HG03565 (cell line): ENCODE measurements around the gene EARS2.
"Not testable (repeated sequence)": the region's sequence is repeated elsewhere in the genome, so short reads cannot be mapped to it uniquely, and the experiment has no call there.

ENCODE experiments used
- ATAC-seq: cut with Tn5 transposase; IDR thresholded peaks from one replicate; pipeline ENCODE4 v1.9.1; 2021; ENCODE audit warnings: mild to moderate bottlenecking, moderate library complexity; ENCODE audit not compliant: unreplicated experiment

The EARS2 gene

GRCh38 chr16:23570992-23571632 lies 14.0 kb upstream of the EARS2 start:
- ATAC-seq: no peak

- no peak for ATAC-seq
Observed at GRCh38 chr16:23567602-23568001, 10.5 kb upstream of the EARS2 start.

GRCh38 chr16:23566724-23567123 lies 9.6 kb upstream of the EARS2 start:
- ATAC-seq: no peak

DNA sequence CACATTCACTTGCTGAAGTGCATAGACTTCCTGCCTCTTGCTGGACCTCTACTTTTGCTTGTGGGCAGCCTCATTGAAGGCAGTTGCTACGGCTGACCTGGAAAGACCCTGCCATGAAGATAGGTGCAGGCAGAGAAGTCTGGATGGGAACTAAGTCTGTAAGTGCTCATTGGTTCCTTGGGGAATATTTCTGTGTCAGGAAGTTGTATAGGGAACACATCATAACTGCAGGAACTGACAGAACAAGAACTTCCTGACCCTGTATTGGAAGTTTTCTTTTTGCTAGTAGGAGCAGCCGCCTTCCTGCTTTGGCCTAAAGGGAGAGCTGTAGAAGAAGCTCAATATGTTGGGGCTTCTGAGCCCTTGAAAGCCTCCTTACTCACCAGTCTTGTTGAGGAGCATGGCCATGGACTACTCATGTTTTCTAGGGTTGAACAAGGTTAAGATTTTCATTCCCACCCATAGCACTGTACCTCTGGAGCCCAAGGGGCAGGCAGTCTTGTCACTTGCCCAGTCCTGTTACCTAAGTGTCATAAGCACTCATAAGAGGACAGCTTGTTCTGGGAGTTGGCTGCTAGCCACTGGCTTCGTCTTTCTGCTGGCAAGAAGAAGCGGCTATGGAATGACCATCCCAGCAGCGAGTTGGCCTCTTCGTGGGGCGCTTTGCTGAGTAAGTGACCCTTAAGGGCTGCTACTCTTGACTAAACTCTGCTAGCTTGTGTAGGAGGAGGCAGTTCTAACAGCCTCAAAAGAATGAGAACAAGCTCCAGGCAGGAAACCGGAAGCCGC lies 7.6 kb upstream of the EARS2 start:
- no peak for ATAC-seq

- no peak for ATAC-seq
Observed at GRCh38 chr16:23563186-23563585, 6.0 kb upstream of the EARS2 start.

DNA sequence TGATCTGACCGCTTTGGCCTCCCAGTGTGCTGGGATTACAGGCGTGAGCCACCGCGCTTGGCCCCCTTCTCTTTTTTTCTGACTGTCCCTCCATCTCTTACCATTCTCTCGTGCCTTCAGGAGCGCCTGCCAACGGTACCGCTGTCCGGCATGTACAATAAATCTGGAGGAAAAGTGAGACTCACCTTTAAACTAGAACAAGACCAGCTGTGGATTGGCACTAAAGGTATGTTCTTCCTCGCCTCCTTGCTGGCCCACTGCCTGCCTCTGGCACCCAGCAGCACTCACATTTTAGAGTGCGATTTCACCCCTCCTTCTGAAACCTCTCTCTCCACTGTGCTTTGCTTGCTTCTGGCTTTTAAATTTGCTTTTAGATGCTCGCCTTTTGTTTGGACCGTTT lies 5.4 kb upstream of the EARS2 start:
- ATAC-seq: no peak

- ATAC-seq: no peak
Observed at GRCh38 chr16:23561586-23561985, 4.4 kb upstream of the EARS2 start.

DNA sequence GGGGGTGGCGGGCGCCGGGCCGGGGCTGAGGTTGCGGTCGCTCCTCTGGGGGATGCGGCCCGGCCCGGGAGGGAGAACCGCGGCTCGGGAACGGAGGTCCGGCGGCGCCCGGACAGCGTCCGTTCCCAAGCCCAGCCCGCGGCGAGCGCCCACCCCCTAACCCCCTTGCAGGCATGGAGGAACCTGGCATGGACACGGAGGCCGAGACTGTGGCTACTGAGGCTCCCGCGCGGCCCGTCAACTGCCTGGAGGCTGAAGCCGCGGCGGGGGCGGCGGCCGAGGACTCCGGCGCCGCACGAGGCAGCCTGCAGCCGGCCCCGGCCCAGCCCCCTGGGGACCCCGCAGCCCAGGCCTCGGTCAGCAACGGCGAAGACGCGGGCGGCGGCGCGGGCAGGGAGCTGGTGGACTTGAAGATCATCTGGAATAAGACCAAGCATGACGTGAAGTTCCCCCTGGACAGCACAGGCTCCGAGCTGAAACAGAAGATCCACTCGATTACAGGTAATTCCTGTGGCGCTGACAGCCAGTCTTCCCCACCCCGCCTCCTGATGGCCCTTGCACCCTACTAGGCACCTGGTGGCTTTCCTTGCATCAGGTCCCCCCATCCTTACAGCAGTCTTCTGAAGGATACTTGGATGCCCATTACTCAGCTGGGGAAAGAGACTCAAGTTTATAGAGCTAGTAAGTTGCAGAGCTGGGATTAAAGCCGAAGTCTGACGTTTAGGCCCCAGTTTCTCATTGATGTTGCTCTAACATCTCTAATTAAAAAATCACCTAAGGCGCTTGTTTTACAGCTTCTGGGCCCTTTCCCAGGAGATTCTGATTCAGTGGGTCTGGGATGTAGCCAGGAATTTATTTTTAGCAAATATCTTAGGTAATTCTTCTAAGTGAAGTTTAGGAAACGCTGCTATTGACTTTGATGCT lies 891 bp upstream of the EARS2 start:
- ATAC-seq: peak; percentile 16

DNA sequence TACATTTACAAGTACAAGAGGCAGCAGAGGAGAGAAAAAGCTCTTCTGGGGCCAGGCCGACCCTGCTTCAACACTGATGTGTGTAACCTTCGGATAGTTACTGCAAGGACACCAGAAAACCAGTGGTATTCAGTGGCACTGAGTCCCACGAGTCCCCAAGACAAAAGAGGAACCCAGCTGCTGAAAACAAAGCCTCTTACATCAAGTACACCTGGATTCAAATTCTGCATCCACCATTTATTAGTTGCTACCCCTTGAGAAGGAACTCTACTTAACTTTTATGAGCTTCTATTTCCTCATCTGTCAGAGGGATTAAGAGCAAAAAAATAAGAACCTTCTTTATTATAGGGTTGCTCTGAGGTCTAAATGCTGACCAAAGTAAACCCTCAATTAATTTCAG lies 2.6 kb downstream of the EARS2 start:
- ATAC-seq: no peak

GRCh38 chr16:23552161-23552560 lies 5.0 kb downstream of the EARS2 start:
- ATAC-seq: no peak

GRCh38 chr16:23549938-23550337 lies 7.2 kb downstream of the EARS2 start:
- no peak for ATAC-seq

DNA sequence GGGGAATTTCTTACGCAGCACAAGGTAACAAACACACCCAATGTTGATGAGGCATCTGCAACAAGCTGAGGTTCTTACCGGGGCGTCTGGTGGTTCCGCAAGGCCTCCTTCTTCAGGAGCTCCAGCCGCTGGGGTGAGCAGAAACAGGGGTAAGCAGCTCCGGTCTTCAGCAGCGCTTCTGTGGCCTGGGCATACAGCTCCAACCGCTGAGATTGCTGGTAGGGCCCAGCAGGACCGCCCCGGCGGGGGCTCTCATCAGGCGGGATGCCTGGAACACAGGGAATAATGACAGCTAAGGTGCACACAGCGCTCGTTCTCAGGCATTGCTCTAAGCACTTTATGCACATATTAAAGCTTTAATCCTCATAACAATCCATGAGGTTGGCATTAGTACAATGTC lies 12.7 kb downstream of the EARS2 start:
- ATAC-seq: no peak

DNA sequence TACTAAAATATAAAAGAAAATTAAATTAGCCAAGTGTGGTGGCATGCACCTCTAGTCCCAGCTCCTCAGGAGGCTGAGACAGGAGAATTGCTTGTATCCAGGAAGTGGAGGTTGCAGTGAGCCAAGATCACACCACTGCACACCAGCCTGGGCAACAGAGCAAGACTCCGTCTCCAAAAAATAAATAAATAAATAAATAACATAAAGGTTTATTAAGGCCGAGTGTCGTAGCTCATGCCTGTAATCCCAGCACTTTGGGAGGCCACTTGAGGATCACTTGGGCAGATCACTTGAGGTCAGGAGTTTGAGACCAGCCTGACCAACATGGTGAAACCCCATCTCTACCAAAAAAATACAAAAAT lies 16.4 kb downstream of the EARS2 start:
- ATAC-seq: not testable (repeated sequence)

DNA sequence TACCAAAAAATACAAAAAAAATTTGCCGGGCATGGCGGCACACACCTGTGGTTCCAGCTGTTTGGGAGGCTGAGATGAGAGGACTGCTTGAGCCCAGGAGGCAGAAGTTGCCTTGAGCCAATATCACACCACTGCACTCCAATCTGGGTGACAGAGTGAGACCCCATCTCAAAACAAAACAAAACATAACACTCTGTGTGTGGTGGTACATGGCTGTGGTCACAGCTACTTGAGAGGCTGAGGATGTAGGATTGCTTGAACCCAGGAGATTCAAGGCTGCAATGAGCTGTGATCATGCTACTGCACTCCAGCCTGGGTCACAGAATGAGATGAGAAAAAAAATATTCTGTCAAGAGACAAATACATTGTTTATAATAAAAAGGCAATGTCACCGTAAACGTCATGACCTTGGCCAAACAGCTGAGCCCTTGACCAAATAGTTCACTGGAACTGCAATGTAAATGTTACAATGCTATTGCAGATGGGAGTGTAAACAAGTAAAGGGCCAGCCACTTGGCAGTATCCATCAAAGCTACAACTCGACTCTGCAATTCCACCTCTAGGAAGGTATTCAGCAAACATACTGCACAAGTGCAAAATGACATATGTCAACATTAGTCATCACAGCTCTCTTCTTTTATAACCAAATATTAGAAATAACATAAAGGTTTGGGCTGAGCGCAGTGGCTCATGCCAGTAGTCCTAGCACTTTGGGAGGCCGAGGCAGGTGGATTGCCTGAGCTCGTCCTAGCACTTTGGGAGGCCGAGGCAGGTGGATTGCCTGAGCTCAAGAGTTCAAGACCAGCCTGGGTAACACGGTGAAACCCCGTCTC lies 16.9 kb downstream of the EARS2 start:
- no peak for ATAC-seq

DNA sequence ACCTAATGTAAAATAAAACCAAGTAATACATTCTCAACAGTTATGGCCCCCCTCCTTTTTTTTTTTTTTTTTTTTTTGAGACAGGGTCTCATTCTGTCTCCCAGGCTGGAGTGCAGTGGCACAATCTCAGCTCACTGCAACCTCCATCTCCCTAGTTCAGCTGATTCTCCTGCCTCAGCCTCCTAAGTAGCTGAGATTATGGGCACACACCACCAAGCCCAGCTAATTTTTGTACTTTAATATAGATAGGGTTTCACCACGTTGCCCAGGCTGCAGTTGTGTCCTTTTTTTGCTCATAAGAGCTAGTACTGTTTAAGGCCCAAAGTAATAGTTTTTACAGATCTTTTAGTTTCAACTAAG lies 18.3 kb downstream of the EARS2 start:
- no peak for ATAC-seq

DNA sequence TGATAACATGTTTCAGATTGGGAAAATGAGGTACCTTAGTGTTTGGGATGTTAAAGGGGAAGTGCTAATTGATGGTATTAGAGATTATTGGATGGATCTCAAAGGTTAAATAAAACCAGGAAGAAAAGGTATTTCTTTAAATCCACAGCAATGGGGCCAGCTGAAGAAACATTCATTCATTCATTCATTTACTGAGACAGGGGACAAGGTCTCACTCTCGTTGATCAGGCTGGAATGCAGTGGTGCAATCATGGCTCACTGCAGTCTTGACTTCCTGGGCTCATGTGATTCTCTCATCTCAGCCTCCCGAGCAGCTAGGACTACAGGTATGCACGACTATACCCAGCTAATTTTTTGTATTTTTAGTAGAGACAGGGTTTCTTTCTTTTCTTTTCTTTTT lies 19.8 kb downstream of the EARS2 start:
- no peak for ATAC-seq

- no peak for ATAC-seq
Observed at GRCh38 chr16:23535901-23536300, 21.2 kb downstream of the EARS2 start.

- no peak for ATAC-seq
Observed at GRCh38 chr16:23534868-23535860, 22.0 kb downstream of the EARS2 start.

DNA sequence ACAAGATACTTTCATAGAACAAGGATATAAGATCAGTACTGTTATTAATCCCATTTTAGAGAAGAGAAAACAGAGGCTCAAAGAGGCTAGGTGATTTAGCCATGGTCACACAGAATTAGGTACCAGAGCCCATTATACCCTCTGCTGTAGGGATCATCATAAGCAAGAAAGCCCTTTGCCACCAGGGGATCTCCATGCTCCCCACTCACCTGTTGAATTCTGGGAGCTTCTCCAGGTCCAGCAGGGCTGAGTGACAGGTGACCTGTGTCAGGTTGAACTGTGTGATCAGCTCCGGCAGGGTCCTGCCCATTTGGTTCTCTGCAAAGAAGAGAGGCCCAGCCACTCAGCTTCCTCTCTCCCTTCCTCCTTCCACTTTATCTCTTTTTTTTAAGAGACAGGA lies 24.7 kb downstream of the EARS2 start:
- no peak for ATAC-seq

DNA sequence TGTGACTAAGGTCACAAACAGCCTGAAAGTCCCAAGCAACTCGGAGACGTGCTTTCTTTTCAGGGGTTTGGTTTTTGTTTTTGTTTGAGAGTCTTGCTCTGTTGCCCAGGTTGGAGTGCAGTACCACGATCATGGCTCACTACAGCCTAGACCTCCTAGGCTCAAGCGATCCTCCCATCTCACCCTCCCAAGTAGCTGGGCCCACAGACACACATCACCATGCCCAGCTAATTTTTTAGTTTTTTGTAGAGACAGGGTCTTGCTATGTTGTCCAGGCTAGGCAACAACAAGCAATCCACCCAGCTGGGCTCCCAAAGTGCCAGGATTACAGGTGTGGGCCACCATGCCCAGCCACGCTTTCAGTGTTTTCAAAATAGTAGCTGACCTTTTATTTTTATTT lies 27.1 kb downstream of the EARS2 start:
- ATAC-seq: no peak
